GM18951 (cell line): Measurements from ENCODE around the gene SERPINB8.

ENCODE experiments used
- POLR2A ChIP-seq: IDR thresholded peaks from 4 replicates; pipeline ENCODE4 v1.6.1; 2011; ENCODE audit warnings: mild to moderate bottlenecking; ENCODE audit not compliant: insufficient read length, insufficient read depth; ENCODE audit errors: extremely low read depth
- in situ Hi-C: fragments of 300-500 bp; cut with MboI; formaldehyde crosslinking; loops from one replicate; pipeline ENCODE4 v1.12.0; 2022; ENCODE audit warnings: low sequenced_read_pairs, mixed read lengths, inconsistent platforms; ENCODE audit not compliant: unreplicated experiment

Gene SERPINB8

GRCh38 chr18:63951302-63951705 is 18.6 kb upstream of the SERPINB8 start:
- in situ Hi-C loops, result no loop called here
- TF ChIP-seq POLR2A, result no peak

GRCh38 chr18:63953811-63954210 is 16.1 kb upstream of the SERPINB8 start:
- no peak for TF ChIP-seq POLR2A
- in situ Hi-C loops, result no loop called here

- in situ Hi-C loops, result no loop called here
- TF ChIP-seq POLR2A, result no peak
Observed at GRCh38 chr18:63956755-63957154, 13.1 kb upstream of the SERPINB8 start.

DNA sequence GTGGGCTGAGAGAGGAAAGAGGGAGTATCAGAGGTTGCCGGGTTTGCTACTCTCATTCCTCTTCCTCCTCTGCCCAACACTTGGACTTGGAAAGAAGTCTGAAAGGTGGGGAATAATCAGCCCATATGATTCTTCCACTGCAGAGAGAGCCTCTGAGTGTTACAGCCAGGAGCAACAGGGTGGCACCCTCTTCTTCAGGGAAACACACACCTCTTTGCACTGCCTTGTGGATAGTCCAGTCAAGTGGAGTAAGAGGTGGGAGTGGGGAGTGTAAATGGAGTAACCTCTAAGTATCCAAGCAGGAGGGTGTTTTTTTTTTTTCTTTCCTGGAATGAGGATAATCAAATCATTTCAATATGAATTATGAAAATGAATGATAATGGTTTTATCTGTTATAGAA is 9.0 kb upstream of the SERPINB8 start:
- TF ChIP-seq POLR2A, result no peak
- in situ Hi-C loops, result no loop called here

DNA sequence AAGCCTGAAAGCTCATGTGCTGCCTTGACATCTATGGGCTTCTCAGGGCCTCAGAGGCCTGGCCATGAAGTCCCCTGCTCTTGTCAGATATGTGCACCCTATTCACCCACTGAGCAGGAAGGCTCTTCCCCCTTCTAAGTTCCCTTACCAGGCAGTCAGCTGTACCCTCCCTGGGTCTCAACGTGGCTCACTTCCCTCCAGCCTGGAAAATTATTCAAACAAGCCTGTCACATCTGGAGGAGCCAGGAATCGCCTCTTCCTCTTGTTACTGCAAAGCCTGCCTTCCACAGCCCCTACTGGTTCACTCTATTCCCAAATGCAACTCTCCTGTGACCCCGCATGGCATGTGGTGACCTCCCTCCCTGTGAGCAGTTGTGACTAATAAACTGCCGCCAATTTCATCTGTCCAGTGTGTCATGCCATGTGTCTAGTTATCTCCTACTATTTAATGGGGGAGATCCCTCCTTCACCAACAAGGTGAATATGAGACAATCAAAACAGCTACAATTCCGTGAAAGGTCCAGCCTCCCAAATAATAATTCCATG is 8.4 kb upstream of the SERPINB8 start:
- TF ChIP-seq POLR2A, result no peak
- in situ Hi-C loops, result no loop called here

DNA sequence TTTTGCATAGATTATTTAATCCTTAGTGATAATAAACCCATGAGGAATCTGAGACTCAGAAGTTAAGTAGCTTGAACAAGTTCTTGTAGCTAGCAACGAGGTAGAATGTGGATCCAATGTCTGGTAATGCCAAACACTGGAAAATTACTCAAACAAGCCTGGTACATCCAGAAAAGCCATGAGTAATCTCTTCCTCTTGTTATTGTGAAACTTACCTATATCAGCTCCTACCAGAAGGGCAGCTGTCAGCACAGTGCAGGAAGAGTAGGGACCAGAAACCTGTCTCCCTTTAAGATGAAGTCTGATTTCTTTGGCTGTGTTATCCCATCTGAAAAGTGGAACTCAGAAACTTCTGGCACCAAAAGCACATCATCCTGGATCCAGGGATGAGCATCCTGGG is 7.7 kb upstream of the SERPINB8 start:
- TF ChIP-seq POLR2A, result no peak
- in situ Hi-C loops, result no loop called here

DNA sequence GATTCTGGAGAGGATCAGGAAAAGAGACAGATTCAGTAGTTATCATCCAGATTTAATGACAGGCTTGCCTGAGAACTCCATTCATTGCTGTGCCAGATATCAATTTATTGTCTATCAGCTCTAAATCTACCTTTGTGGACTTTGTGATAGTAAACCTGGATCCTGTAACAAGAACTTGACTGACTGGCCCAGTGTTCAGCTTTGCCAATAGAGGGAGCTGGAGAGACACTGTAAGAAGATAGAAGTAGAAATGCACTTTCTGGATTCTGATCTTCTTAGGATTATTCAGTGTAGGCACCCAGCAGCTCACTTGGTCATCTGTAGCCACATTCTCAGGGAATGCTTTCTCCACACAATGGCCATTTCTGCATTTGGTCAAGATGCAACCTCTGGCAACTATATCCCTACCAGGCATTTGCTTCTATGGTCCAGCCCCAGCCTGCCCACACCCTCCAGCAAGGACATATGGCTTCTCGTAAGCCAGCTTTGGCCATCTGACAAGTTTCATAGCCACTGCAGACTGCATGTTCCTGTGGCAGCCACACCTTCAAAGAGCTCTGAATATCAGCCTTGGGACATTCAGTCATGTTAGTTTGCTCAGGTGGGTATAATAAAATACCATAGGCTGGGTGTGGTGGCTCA is 6.1 kb upstream of the SERPINB8 start:
- no peak for TF ChIP-seq POLR2A
- in situ Hi-C loops, result no loop called here

GRCh38 chr18:63964908-63965307 is 5.0 kb upstream of the SERPINB8 start:
- in situ Hi-C loops, result no loop called here
- TF ChIP-seq POLR2A, result no peak

DNA sequence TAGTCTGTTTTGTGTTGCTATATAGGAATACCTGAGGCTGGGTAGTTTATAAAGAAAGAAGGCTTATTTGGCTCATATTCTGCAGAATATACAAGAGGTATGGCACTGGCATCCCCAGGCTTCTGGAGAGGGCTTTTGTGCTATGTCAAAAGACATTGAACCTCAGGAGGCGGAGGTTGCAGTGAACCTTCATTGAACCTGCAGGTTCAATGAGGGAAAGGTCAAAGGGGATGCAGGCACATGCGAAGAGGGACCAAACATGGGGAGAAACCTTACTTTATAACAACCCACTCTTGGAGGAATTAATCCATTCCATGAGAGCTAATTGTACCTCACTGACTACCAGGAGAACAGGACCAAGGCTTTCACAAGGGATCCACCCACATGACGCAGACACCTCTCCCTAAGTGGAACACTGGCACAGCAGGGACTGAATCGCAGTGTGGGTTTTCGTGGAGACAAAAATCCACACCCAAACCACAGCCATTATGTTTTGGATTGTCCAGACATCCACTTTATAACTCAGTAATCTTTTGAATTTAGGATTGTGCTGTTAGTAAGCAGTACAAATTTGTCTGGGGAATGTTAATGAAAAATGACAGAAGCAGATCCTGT is 4.1 kb upstream of the SERPINB8 start:
- in situ Hi-C loops, result no loop called here

GRCh38 chr18:63970809-63971205 is 926 bp downstream of the SERPINB8 start:
- in situ Hi-C loops, result no loop called here
- no peak for TF ChIP-seq POLR2A

More for the DNA sequence above, 4.1 kb upstream of the SERPINB8 start:
- TF ChIP-seq POLR2A, result no peak

GRCh38 chr18:63971320-63972001 is 1.6 kb downstream of the SERPINB8 start:
- no peak for TF ChIP-seq POLR2A

GRCh38 chr18:63972002-63972376 is 2.1 kb downstream of the SERPINB8 start:
- in situ Hi-C loops, result no loop called here
- no peak for TF ChIP-seq POLR2A

More at GRCh38 chr18:63971320-63972001, 1.6 kb downstream of the SERPINB8 start:
- in situ Hi-C loops, result no loop called here

- in situ Hi-C loops, result no loop called here
- no peak for TF ChIP-seq POLR2A
Observed at GRCh38 chr18:63974991-63975390, 5.1 kb downstream of the SERPINB8 start.

GRCh38 chr18:63975628-63976027 is 5.7 kb downstream of the SERPINB8 start:
- in situ Hi-C loops, result no loop called here
- no peak for TF ChIP-seq POLR2A
